Inferior parietal cortex (tissue), 1 donor: ENCODE data around the gene RPL23.

Experiments
- DNase-seq: peaks from one replicate; pipeline ENCODE4 v3.0.0-alpha.2; 2016; ENCODE audit errors: extremely low spot score

RPL23 gene

GRCh38 chr17:38798614-38799500, 54.7 kb downstream of the RPL23 start:
- no peak for DNase-seq
